SK-N-SH (cell line): ENCODE measurements around the gene SLC12A7.

ENCODE experiments used
- FOXJ3 ChIP-seq: sonication (generic); formaldehyde crosslinking; IDR thresholded peaks from 2 replicates; pipeline ENCODE4 v1.5.1; 2020; ENCODE audit warnings: mild to moderate bottlenecking, missing genetic modification reagents
- FOXM1 ChIP-seq: IDR thresholded peaks from 2 replicates; pipeline ENCODE4 v1.4.0; 2012; ENCODE audit warnings: low read depth, mild to moderate bottlenecking
- JUND ChIP-seq: IDR thresholded peaks from 2 replicates; pipeline ENCODE4 v1.4.0; 2012
- MXI1 ChIP-seq: IDR thresholded peaks from 2 replicates; pipeline ENCODE4 v1.6.1; 2012; ENCODE audit warnings: mild to moderate bottlenecking, low read depth, low read length, improper control_type of control experiment
- NRF1 ChIP-seq: IDR thresholded peaks from 2 replicates; pipeline ENCODE4 v1.6.1; 2012; ENCODE audit warnings: low read depth, mild to moderate bottlenecking, low read length
- POLR2AphosphoS5 ChIP-seq: IDR thresholded peaks from 2 replicates; pipeline ENCODE4 v1.6.1; 2012; ENCODE audit warnings: low read depth, low read length
- TAF1 ChIP-seq: IDR thresholded peaks from 2 replicates; pipeline ENCODE4 v1.6.1; 2012; ENCODE audit warnings: low read depth, mild to moderate bottlenecking, low read length, moderate library complexity, borderline replicate concordance
- TEAD4 ChIP-seq: IDR thresholded peaks from 2 replicates; pipeline ENCODE4 v1.4.0; 2012; ENCODE audit warnings: mild to moderate bottlenecking, borderline replicate concordance; ENCODE audit not compliant: insufficient read depth
- YY1 ChIP-seq: IDR thresholded peaks from 2 replicates; pipeline ENCODE4 v1.4.0; 2012; ENCODE audit warnings: low read depth, mild to moderate bottlenecking
- TF ChIP-seq, protein P1 (sequence below): fragments of 200-600 bp; sonication (generic); IDR thresholded peaks from 2 replicates; pipeline ENCODE4 v1.6.1; 2017; ENCODE audit warnings: antibody characterized with exemption, mild to moderate bottlenecking, moderate library complexity
- TF ChIP-seq, protein P2 (sequence below): fragments of 150-350 bp; IDR thresholded peaks from 2 replicates; pipeline ENCODE4 v1.6.1; 2017; ENCODE audit warnings: antibody characterized with exemption, low read length, low read depth, borderline replicate concordance

DNA sequence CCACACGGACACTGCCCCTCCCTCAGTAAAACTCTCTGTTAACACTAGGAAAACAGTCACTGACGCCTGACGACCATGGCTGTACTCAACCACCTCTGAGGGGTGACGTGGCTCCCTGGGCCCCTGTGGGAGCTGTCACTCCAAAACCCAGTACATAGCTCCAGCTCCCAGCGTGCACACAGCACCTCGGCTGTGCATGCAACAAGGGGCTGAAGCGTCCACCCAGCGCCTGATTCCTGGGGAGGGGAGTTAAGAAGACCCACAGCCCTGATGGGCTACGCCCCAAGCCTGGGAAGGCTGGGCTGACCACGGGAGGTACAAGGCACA lies 36.3 kb downstream of the SLC12A7 start:
- TF ChIP-seq, protein P1, sequence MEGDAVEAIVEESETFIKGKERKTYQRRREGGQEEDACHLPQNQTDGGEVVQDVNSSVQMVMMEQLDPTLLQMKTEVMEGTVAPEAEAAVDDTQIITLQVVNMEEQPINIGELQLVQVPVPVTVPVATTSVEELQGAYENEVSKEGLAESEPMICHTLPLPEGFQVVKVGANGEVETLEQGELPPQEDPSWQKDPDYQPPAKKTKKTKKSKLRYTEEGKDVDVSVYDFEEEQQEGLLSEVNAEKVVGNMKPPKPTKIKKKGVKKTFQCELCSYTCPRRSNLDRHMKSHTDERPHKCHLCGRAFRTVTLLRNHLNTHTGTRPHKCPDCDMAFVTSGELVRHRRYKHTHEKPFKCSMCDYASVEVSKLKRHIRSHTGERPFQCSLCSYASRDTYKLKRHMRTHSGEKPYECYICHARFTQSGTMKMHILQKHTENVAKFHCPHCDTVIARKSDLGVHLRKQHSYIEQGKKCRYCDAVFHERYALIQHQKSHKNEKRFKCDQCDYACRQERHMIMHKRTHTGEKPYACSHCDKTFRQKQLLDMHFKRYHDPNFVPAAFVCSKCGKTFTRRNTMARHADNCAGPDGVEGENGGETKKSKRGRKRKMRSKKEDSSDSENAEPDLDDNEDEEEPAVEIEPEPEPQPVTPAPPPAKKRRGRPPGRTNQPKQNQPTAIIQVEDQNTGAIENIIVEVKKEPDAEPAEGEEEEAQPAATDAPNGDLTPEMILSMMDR = no peak
- TF ChIP-seq TEAD4 (no peak), NRF1 (no peak), POLR2AphosphoS5 (no peak), TAF1 (no peak), FOXM1 (no peak), YY1 (no peak), JUND (no peak), FOXJ3 (CRISPR knock-in tag) (no peak), MXI1 (no peak)
- TF ChIP-seq, protein P2, sequence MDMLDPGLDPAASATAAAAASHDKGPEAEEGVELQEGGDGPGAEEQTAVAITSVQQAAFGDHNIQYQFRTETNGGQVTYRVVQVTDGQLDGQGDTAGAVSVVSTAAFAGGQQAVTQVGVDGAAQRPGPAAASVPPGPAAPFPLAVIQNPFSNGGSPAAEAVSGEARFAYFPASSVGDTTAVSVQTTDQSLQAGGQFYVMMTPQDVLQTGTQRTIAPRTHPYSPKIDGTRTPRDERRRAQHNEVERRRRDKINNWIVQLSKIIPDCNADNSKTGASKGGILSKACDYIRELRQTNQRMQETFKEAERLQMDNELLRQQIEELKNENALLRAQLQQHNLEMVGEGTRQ = no peak
